A673 (cell line): ENCODE data around the gene DPYSL4.

Experiments used
- CTCF ChIP-seq: fragments of 300-800, 200-600 bp; sonication (generic); conservative IDR thresholded peaks from 2 replicates; pipeline ENCODE4 v1.5.1; 2017; ENCODE audit warnings: low read depth, mild to moderate bottlenecking, antibody characterized with exemption, low read length, moderate library complexity, mixed read lengths
- EZH2 ChIP-seq: fragments of 200-600 bp; sonication (generic); IDR thresholded peaks from 2 replicates; pipeline ENCODE4 v1.6.1; 2017; ENCODE audit warnings: borderline replicate concordance, low read depth, mild to moderate bottlenecking, mixed read lengths, antibody characterized with exemption, low read length; ENCODE audit not compliant: poor library complexity, severe bottlenecking

GRCh38 chr10:132195366-132196075 is 8.8 kb downstream of the DPYSL4 start:
- TF ChIP-seq EZH2 (no peak), CTCF (no peak)
